Epithelial cell of proximal tubule (primary cell): ENCODE data around the gene ZNF710. TPM values are rescaled to one million over a fixed set of nuclear protein-coding genes. Genes with fewer than 3 reads are reported as not detected.

Experiments
- DNase-seq: peaks from one replicate; pipeline ENCODE4 v3.0.0-alpha.2; 2011; ENCODE audit warnings: low read depth
- H3K4me3 ChIP-seq: 2 replicates; pipeline ENCODE4 v1.5.1; 2011; ENCODE audit warnings: low read depth, mild to moderate bottlenecking, low read length
- total RNA-seq: library from RNA; depleted of rRNA; stranded (reverse); fragments of >200 nt; gene quantifications from 2 replicates; pipeline ENCODE4 v1.2.3, GENCODE V29; 2015
- TF ChIP-seq, protein P1 (sequence below): conservative IDR thresholded peaks from 2 replicates; pipeline ENCODE4 v1.5.1; 2012; ENCODE audit warnings: low read depth, mild to moderate bottlenecking, low read length

ZNF710 gene
- total RNA-seq, 1 donor from 2014 or later: 11.4 TPM

DNA sequence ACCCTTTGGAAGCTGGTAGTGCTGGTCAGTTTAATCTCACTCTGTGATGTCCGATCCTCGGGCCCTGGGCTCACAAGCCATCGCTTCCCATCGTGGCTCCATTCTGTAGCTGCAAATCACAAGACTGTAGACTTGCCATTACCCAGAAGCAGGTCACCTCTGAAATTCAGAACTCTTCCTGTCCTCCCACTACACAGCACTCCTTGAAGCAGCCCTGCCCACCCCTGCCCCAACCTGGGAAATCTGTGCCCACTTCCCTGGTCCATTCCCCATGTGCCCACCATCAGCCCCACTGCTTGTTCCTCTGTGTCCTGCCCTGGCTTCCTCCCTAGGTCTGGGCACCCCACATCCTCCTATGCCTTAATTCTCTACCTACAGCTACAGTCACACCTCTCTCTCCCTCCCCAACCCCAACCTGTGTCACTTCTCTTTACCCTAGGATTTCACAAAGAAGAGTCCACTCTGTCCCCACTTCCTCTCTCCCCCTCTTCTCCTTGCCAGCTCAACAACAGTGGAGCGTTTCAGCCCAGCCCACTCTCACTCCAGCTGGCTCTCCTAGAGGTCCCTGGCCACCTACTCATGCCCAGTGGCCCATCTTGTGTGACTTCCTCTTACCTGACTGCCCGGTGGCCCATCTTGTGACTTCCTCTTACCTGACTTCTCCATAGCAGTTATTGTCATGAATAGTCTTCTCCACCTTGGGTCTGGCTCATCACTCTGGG, 8.3 kb downstream of the ZNF710 start:
- H3K4me3 ChIP-seq: no peak overlapping the region
- no peak for DNase-seq
- TF ChIP-seq, protein P1, sequence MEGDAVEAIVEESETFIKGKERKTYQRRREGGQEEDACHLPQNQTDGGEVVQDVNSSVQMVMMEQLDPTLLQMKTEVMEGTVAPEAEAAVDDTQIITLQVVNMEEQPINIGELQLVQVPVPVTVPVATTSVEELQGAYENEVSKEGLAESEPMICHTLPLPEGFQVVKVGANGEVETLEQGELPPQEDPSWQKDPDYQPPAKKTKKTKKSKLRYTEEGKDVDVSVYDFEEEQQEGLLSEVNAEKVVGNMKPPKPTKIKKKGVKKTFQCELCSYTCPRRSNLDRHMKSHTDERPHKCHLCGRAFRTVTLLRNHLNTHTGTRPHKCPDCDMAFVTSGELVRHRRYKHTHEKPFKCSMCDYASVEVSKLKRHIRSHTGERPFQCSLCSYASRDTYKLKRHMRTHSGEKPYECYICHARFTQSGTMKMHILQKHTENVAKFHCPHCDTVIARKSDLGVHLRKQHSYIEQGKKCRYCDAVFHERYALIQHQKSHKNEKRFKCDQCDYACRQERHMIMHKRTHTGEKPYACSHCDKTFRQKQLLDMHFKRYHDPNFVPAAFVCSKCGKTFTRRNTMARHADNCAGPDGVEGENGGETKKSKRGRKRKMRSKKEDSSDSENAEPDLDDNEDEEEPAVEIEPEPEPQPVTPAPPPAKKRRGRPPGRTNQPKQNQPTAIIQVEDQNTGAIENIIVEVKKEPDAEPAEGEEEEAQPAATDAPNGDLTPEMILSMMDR: no peak

DNA sequence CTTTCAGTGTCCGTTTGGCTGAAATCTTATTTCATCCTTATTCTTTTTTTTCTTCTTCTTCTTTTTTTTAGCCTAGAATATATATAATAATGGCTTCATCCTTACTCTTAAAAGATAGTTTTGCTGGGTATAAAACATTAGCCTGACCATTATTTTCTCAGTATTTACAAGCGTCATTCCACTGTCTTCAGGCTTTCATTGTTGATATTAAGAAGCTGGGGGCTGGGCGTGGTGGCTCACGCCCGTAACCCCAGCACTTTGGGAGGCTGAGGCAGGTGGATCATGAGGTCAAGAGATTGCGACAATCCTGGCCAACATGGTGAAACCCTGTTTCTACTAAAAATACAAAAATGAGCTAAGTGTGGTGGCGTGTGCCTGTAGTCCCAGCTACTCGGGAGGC, 10.6 kb downstream of the ZNF710 start:
- H3K4me3 ChIP-seq: no peak overlapping the region
- no peak for DNase-seq
- TF ChIP-seq, protein P1: no peak

DNA sequence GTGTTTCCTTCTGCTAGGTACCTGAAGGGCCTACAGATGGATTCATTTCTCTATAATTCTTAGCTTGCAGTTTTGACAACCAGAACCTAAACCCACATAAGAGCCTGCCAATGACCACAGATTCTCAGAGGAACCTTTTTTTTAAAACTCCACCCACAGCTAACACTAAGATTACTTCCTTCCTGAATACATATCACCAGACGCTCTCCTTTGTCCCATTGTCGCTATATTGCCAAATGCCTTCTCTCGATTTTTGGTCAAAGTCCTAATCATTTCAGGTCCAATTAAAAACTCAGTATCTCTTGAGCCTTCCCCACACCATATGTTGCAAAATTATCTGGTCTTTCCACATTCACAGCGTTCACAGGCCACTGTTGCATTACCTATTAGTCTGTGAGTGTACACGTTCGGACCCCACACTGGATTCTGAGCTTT, 12.4 kb downstream of the ZNF710 start:
- DNase-seq: no peak
- TF ChIP-seq, protein P1: no peak
- H3K4me3 ChIP-seq: no peak overlapping the region

DNA sequence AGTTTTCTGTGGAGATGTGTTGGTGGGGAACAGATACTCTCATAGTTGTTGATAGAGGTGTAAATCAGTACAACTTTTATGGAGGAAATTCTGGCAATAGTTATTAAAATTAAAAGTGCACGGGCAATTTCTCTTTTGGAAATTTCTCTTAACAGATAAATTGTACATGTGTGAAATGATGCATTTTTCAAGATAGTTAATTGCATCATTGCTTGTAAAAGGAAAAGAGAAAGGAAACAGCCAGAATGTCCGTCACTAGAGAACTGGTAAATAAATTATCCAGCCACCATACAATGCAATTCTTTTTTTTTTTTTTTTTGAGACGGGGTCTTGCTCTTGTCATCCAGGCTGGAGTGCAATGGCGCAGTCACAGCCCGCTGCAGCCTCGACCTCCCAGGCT, 14.2 kb downstream of the ZNF710 start:
- no peak overlapping the region for H3K4me3 ChIP-seq
- TF ChIP-seq, protein P1: no peak
- DNase-seq: no peak

DNA sequence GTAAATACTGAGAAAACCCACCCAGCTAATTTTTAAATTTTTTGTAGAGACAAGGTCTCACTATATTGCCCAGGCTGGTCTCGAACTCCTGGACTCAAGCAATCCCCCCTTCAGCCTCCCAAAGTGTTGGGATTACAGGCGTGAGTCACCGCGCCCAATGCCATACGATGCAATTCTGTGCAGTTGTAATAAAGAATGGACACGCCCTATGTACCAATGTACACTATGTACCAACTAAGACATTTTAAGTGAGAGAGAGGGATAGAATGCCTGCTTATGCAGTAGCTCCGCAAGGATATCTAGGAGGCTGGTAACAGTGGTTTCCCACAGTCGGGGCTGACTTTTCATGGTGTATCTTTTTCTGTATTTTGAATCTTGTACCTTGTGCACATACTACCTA, 14.6 kb downstream of the ZNF710 start:
- DNase-seq: no peak
- TF ChIP-seq, protein P1: no peak
- no peak overlapping the region for H3K4me3 ChIP-seq

DNA sequence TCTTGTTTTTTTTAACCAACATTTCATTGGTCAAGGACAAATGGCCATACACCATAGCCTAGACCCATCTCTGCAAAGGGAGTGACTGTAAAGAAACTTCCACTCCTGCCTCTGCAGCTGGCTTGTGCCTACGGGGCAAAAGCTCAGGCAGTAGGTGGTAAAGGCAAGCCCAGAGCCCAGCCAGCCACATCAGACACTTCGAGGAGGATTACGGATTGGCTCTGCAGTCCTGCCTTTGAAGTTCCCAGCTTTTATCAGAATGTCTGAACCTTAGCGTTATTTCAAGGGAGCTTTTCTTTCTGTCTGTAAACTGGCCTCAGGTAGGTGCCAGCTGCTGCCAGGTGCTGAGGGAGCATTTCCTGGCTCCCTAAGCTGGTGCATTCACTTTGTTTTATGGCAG, 15.6 kb downstream of the ZNF710 start:
- DNase-seq: no peak
- TF ChIP-seq, protein P1: no peak
- no peak overlapping the region for H3K4me3 ChIP-seq

DNA sequence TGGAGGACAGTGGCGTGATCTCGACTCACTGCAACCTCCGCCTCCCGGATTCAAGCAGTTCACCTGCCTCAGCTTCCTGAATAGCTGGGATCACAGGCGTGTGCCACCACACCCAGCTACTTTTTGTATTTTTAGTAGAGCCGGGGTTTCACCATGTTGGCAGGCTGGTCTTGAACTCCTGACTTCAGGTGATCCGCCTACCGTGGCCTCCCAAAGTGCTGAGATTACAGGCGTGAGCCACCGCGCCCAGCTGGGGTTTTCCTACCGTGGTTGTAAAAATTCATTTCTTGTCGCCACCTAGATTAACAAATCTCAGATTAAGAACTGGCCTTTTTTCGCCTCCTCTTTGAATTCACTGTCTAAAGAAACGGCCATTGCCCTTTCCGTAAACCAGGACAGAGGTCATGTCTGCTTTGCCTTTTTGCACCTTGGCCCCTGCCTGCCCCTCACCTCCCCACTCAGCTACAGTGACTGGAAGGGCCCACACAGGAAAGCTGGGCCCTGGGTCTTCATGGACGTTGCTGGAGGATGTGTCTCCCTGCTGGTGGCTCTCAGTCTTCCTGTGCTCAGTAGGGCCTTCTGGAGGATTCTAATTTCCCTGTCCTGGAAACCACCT, 17.2 kb downstream of the ZNF710 start:
- no peak for DNase-seq
- TF ChIP-seq, protein P1: no peak

More for the DNA sequence above, 17.2 kb downstream of the ZNF710 start:
- no peak overlapping the region for H3K4me3 ChIP-seq
